Liver (tissue), 9 donors: Measurements from ENCODE around the gene SLC2A10. TPM values are rescaled to one million over a fixed set of nuclear protein-coding genes. Genes with fewer than 3 reads are reported as not detected.

Source experiments
- DNase-seq: peaks from one replicate; pipeline ENCODE4 v3.0.0-alpha.2; 2017; ENCODE audit warnings: low spot score
- H3K27ac ChIP-seq, 2 donors: one replicate each; pipeline ENCODE4 v1.7.0; 2013; ENCODE audit warnings: inconsistent platforms in 2 of 2, low read length in 2 of 2, control low read depth in 1 of 2, low read depth in 1 of 2, mild to moderate bottlenecking in 1 of 2
- H3K27me3 ChIP-seq, 4 donors: one replicate each; pipeline versions ENCODE4 v1.6.1 to v1.7.0; 2013; ENCODE audit warnings: low read length in 3 of 4, inconsistent platforms in 1 of 4, mild to moderate bottlenecking in 1 of 4, moderate library complexity in 1 of 4; ENCODE audit not compliant: control insufficient read depth in 4 of 4, insufficient read depth in 4 of 4
- H3K36me3 ChIP-seq, 4 donors: one replicate each; pipeline versions ENCODE4 v1.6.1 to v1.7.0; 2013; ENCODE audit warnings: low read length in 3 of 4, mild to moderate bottlenecking in 3 of 4, low read depth in 1 of 4, moderate library complexity in 1 of 4; ENCODE audit not compliant: control insufficient read depth in 4 of 4, insufficient read depth in 3 of 4
- H3K4me1 ChIP-seq, 4 donors: one replicate each; pipeline versions ENCODE4 v1.6.1 to v1.7.0; 2013; ENCODE audit warnings: low read length in 3 of 4, mild to moderate bottlenecking in 3 of 4, moderate library complexity in 1 of 4; ENCODE audit not compliant: control insufficient read depth in 4 of 4, insufficient read depth in 4 of 4
- H3K4me3 ChIP-seq, 3 donors: one replicate each; pipeline versions ENCODE4 v1.6.1 to v1.7.0; 2013; ENCODE audit warnings: low read length in 3 of 3, control low read depth in 1 of 3, low read depth in 1 of 3, mild to moderate bottlenecking in 1 of 3
- H3K9ac ChIP-seq, 2 donors: one replicate each; pipeline ENCODE4 v1.7.0; 2013; ENCODE audit warnings: low read length in 2 of 2, mild to moderate bottlenecking in 2 of 2, moderate library complexity in 2 of 2, control low read depth in 1 of 2, low read depth in 1 of 2
- H3K9me3 ChIP-seq, 4 donors: one replicate each; pipeline versions ENCODE4 v1.6.1 to v1.7.0; 2013; ENCODE audit warnings: low read length in 3 of 4; ENCODE audit not compliant: control insufficient read depth in 4 of 4
- ATF3 ChIP-seq: IDR thresholded peaks from 2 replicates; pipeline ENCODE4 v1.6.1; 2016; ENCODE audit warnings: antibody characterized with exemption
- EGR1 ChIP-seq, 2 donors: IDR thresholded peaks; 2 replicates each; pipeline ENCODE4 v1.6.1; 2016 to 2018; ENCODE audit warnings: antibody characterized with exemption in 2 of 2, low read depth in 2 of 2
- FOXA1 ChIP-seq: IDR thresholded peaks from 2 replicates; pipeline ENCODE4 v1.6.1; 2016; ENCODE audit warnings: antibody characterized with exemption
- FOXA2 ChIP-seq: IDR thresholded peaks from 2 replicates; pipeline ENCODE4 v1.6.1; 2016; ENCODE audit warnings: antibody characterized with exemption
- GABPA ChIP-seq, 2 donors: IDR thresholded peaks in 1 of 2; conservative IDR thresholded peaks in 1 of 2; 2 replicates each; pipeline ENCODE4 v1.6.1; 2016; ENCODE audit warnings: antibody characterized with exemption in 2 of 2, mild to moderate bottlenecking in 1 of 2, moderate library complexity in 1 of 2
- HNF4A ChIP-seq, 2 donors: conservative IDR thresholded peaks; 2 replicates each; pipeline ENCODE4 v1.6.1; 2016; ENCODE audit warnings: antibody characterized with exemption in 2 of 2, mild to moderate bottlenecking in 2 of 2
- HNF4G ChIP-seq: IDR thresholded peaks from 2 replicates; pipeline ENCODE4 v1.6.1; 2016; ENCODE audit warnings: antibody characterized with exemption
- JUND ChIP-seq, 2 donors: IDR thresholded peaks; 2 replicates each; pipeline ENCODE4 v1.6.1; 2016; ENCODE audit warnings: antibody characterized with exemption in 2 of 2
- NR2F2 ChIP-seq: IDR thresholded peaks from 2 replicates; pipeline ENCODE4 v1.6.1; 2016; ENCODE audit warnings: antibody characterized with exemption
- RAD21 ChIP-seq, 2 donors: IDR thresholded peaks; 2 replicates each; pipeline ENCODE4 v1.6.1; 2016; ENCODE audit warnings: antibody characterized with exemption in 2 of 2, mild to moderate bottlenecking in 2 of 2
- RXRA ChIP-seq, 2 donors: IDR thresholded peaks; 2 replicates each; pipeline ENCODE4 v1.6.1; 2017 to 2018; ENCODE audit warnings: antibody characterized with exemption in 2 of 2, mild to moderate bottlenecking in 1 of 2
- SP1 ChIP-seq: IDR thresholded peaks from 2 replicates; pipeline ENCODE4 v1.6.1; 2018; ENCODE audit warnings: antibody characterized with exemption, mild to moderate bottlenecking
- TAF1 ChIP-seq: conservative IDR thresholded peaks from 2 replicates; pipeline ENCODE4 v1.6.1; 2016; ENCODE audit warnings: antibody characterized with exemption, mild to moderate bottlenecking
- YY1 ChIP-seq: IDR thresholded peaks from 2 replicates; pipeline ENCODE4 v1.6.1; 2016; ENCODE audit warnings: antibody characterized with exemption, mild to moderate bottlenecking
- ZBTB33 ChIP-seq: IDR thresholded peaks from 2 replicates; pipeline ENCODE4 v1.6.1; 2016; ENCODE audit warnings: antibody characterized with exemption
- WGBS: extraction: QIAGEN DNeasy Blood & Tissue Kit; methylation state at CpG from one replicate; pipeline ENCODE4 v1.1.7; 2013; 5-methylcytosine and 5-hydroxymethylcytosine counted together
- polyA plus RNA-seq, 2 donors: library from polyadenylated mRNA; stranded (reverse) in 1 of 2; unstranded in 1 of 2; fragments of 200-250 nt in 1 of 2; fragments of >200 nt in 1 of 2; fragmentation: Nextera tagmentation in 1 of 2; extraction: Ambion mirVana in 1 of 2; gene quantifications; one replicate each; pipeline versions ENCODE4 v1.2.1 to v1.2.3, GENCODE V29; 2013 to 2015
- total RNA-seq, 2 donors: library from RNA; depleted of rRNA; stranded (reverse); fragments of >200 nt; gene quantifications; one replicate each; pipeline ENCODE4 v1.2.3, GENCODE V29; 2014
- TF ChIP-seq, protein P1 (sequence below): IDR thresholded peaks from 2 replicates; pipeline ENCODE4 v1.6.1; 2016; ENCODE audit warnings: antibody characterized with exemption
- TF ChIP-seq, protein P2 (sequence below): IDR thresholded peaks from 2 replicates; pipeline ENCODE4 v1.6.1; 2016; ENCODE audit warnings: antibody characterized with exemption, mild to moderate bottlenecking
- TF ChIP-seq, protein P3 (sequence below): fragments of 150-350 bp; IDR thresholded peaks from 2 replicates; pipeline ENCODE4 v1.5.1; 2017; ENCODE audit warnings: improper control_type of control experiment, low read depth, low read length; ENCODE audit not compliant: missing input control
- donor health status: healthy.
- donor health status: healthy.
- donor health status: healthy.
- donor health status: healthy.
- donor health status: healthy.

SLC2A10 gene
- total and polyA plus RNA-seq, 4 donors, result 8.0 to 79.7 (median 26.7) TPM

- Histone ChIP-seq H3K9ac (no peak overlapping the region), H3K4me3 (no peak overlapping the region), H3K4me1 (no peaks in the 10 kb centered on the region), H3K27ac (no peak overlapping the region), H3K9me3 (no peaks in the 10 kb centered on the region), H3K27me3 (no peaks in the 10 kb centered on the region), H3K36me3 (no peaks in the 10 kb centered on the region)
- no peak for DNase-seq
- TF ChIP-seq JUND (IDR thresholded peaks at IDR 0.05) (no peak), HNF4G (no peak), TAF1 (no peak), ATF3 (no peak), HNF4A (conservative IDR thresholded peaks at IDR 0.05) (no peak), FOXA1 (no peak), YY1 (no peak), NR2F2 (no peak), GABPA (IDR thresholded peaks at IDR 0.05 in 1 of 2, conservative IDR thresholded peaks at IDR 0.05 in 1 of 2) (no peak), RXRA (IDR thresholded peaks at IDR 0.05) (no peak), ZBTB33 (no peak), EGR1 (IDR thresholded peaks at IDR 0.05; ENCODE audit: low read depth in 2 of 2) (no peak), SP1 (no peak), FOXA2 (no peak), RAD21 (IDR thresholded peaks at IDR 0.05) (no peak)
- TF ChIP-seq, protein P1, sequence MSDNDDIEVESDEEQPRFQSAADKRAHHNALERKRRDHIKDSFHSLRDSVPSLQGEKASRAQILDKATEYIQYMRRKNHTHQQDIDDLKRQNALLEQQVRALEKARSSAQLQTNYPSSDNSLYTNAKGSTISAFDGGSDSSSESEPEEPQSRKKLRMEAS, result no peak
- TF ChIP-seq, protein P2, sequence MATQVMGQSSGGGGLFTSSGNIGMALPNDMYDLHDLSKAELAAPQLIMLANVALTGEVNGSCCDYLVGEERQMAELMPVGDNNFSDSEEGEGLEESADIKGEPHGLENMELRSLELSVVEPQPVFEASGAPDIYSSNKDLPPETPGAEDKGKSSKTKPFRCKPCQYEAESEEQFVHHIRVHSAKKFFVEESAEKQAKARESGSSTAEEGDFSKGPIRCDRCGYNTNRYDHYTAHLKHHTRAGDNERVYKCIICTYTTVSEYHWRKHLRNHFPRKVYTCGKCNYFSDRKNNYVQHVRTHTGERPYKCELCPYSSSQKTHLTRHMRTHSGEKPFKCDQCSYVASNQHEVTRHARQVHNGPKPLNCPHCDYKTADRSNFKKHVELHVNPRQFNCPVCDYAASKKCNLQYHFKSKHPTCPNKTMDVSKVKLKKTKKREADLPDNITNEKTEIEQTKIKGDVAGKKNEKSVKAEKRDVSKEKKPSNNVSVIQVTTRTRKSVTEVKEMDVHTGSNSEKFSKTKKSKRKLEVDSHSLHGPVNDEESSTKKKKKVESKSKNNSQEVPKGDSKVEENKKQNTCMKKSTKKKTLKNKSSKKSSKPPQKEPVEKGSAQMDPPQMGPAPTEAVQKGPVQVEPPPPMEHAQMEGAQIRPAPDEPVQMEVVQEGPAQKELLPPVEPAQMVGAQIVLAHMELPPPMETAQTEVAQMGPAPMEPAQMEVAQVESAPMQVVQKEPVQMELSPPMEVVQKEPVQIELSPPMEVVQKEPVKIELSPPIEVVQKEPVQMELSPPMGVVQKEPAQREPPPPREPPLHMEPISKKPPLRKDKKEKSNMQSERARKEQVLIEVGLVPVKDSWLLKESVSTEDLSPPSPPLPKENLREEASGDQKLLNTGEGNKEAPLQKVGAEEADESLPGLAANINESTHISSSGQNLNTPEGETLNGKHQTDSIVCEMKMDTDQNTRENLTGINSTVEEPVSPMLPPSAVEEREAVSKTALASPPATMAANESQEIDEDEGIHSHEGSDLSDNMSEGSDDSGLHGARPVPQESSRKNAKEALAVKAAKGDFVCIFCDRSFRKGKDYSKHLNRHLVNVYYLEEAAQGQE, result no peak
- TF ChIP-seq, protein P3, sequence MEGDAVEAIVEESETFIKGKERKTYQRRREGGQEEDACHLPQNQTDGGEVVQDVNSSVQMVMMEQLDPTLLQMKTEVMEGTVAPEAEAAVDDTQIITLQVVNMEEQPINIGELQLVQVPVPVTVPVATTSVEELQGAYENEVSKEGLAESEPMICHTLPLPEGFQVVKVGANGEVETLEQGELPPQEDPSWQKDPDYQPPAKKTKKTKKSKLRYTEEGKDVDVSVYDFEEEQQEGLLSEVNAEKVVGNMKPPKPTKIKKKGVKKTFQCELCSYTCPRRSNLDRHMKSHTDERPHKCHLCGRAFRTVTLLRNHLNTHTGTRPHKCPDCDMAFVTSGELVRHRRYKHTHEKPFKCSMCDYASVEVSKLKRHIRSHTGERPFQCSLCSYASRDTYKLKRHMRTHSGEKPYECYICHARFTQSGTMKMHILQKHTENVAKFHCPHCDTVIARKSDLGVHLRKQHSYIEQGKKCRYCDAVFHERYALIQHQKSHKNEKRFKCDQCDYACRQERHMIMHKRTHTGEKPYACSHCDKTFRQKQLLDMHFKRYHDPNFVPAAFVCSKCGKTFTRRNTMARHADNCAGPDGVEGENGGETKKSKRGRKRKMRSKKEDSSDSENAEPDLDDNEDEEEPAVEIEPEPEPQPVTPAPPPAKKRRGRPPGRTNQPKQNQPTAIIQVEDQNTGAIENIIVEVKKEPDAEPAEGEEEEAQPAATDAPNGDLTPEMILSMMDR, result no peak
- WGBS, result 74% methylated on average over 10 of the region's 10 CpGs
These were observed 61.1 kb downstream of the SLC2A10 start for GRCh38 chr20:46770330-46771194.
